Esophagus (tissue), 2 donors: ENCODE data around the gene SLC4A1AP. TPM values are rescaled to one million over a fixed set of nuclear protein-coding genes. Genes with fewer than 3 reads are reported as not detected.

Source experiments
- H3K27ac ChIP-seq, 2 donors: one replicate each; pipeline ENCODE4 v1.5.1; 2013; ENCODE audit warnings: low read depth in 2 of 2, mild to moderate bottlenecking in 2 of 2, inconsistent platforms in 1 of 2, low read length in 1 of 2, moderate library complexity in 1 of 2
- H3K27me3 ChIP-seq, 2 donors: one replicate each; pipeline ENCODE4 v1.6.1; 2013; ENCODE audit warnings: low read length in 2 of 2, control low read depth in 1 of 2, mild to moderate bottlenecking in 1 of 2; ENCODE audit not compliant: insufficient read depth in 2 of 2, control insufficient read depth in 1 of 2
- H3K36me3 ChIP-seq, 2 donors: one replicate each; pipeline ENCODE4 v1.6.1; 2013; ENCODE audit warnings: low read length in 1 of 2; ENCODE audit not compliant: control insufficient read depth in 2 of 2, insufficient read depth in 2 of 2
- H3K4me1 ChIP-seq, 2 donors: one replicate each; pipeline ENCODE4 v1.6.1; 2013; ENCODE audit warnings: low read length in 1 of 2; ENCODE audit not compliant: control insufficient read depth in 2 of 2, insufficient read depth in 2 of 2
- H3K4me3 ChIP-seq, 2 donors: one replicate each; pipeline ENCODE4 v1.5.1; 2013; ENCODE audit warnings: low read length in 2 of 2, mild to moderate bottlenecking in 2 of 2, low read depth in 1 of 2, moderate library complexity in 1 of 2
- H3K9me3 ChIP-seq, 2 donors: one replicate each; pipeline ENCODE4 v1.6.1; 2013; ENCODE audit warnings: mild to moderate bottlenecking in 2 of 2, low read depth in 1 of 2, low read length in 1 of 2, moderate library complexity in 1 of 2; ENCODE audit not compliant: control insufficient read depth in 2 of 2, insufficient read depth in 1 of 2
- WGBS, 2 donors: extraction: QIAGEN DNeasy Blood & Tissue Kit; methylation state at CpG; one replicate each; pipeline ENCODE4 v1.1.7; 2013; 5-methylcytosine and 5-hydroxymethylcytosine counted together
- polyA plus RNA-seq, 2 donors: library from polyadenylated mRNA; stranded (reverse); fragments of 200-250 nt; gene quantifications; one replicate each; pipeline ENCODE4 v1.2.3, GENCODE V29; 2013
- donor health status: healthy with polysubstance abuse.
- donor health status: Bipolar disorder and iron deficiency.

SLC4A1AP gene
- polyA plus RNA-seq, 2 donors: 10.0 to 15.1 TPM

DNA sequence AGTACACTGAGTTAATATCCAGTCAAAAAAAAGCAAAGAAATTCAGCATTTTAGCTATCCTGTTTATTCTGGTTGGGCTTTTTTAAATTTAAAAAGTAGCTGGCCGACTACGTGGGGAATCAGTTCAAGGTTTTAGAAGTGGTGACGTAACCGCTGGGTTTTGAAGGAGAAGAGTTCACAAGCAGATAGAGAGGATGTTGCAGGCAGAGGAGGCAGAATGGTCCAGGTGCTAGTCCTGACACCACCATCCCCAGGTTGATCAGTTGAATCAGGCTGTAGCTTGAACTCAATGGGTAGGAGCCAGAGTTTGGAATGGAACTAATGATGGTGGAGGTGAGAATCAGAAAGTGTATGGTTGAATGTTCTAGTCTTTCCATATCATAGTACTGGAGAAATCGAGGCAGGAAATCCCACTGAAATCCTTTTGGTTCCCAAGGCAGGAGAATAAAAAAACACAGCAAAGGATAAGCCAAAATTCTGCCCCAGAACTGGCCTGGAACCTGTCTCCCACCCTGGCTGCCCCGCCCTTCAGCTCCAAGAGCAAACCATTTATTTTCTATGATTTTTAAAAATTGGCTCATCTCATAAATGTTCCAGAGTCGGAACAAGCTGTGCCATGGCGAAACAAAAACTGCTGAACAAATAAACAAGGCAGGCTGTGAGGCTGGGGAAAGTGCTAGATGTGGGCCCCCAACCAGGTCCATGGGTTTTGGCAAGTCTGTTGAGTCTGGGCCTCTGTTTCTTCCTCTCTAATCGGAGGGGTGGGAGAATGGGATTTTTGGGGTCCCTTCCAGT, 44.0 kb downstream of the SLC4A1AP start:
- H3K27ac ChIP-seq: peak overlapping the region; percentile 24 to 35
- 78 to 84% methylated on average over 9 of the region's 9 CpGs for WGBS, 2 donors
- no peaks in the 10 kb centered on the region for H3K27me3 ChIP-seq
- H3K36me3 ChIP-seq: no peaks in the 10 kb centered on the region
- H3K4me3 ChIP-seq: no peak overlapping the region
- H3K9me3 ChIP-seq: no peaks in the 10 kb centered on the region
- H3K4me1 ChIP-seq: peaks cover 2 to 4% of the 10 kb centered on the region in 2 donors

- peak overlapping the region in 1 of 2 donors; percentile 35 for H3K27ac ChIP-seq
- H3K36me3 ChIP-seq: no peaks in the 10 kb centered on the region
Measured at GRCh38 chr2:27708257-27708654, 44.6 kb downstream of the SLC4A1AP start.

GRCh38 chr2:27708666-27709065, 45.0 kb downstream of the SLC4A1AP start:
- Histone ChIP-seq H3K4me3 (no peak overlapping the region), H3K27me3 (no peaks in the 10 kb centered on the region), H3K36me3 (no peaks in the 10 kb centered on the region), H3K9me3 (no peaks in the 10 kb centered on the region), H3K27ac (peak overlapping the region in 1 of 2 donors; percentile 35), H3K4me1 (peaks cover 2 to 4% of the 10 kb centered on the region in 2 donors)
- 62 to 68% methylated on average over 3 of the region's 3 CpGs for WGBS, 2 donors

More at GRCh38 chr2:27708257-27708654, 44.6 kb downstream of the SLC4A1AP start:
- 90 to 91% methylated on average over 7 of the region's 7 CpGs for WGBS, 2 donors
- peaks cover 2 to 4% of the 10 kb centered on the region in 2 donors for H3K4me1 ChIP-seq
- H3K9me3 ChIP-seq: no peaks in the 10 kb centered on the region
- H3K27me3 ChIP-seq: no peaks in the 10 kb centered on the region
- H3K4me3 ChIP-seq: no peak overlapping the region

- no peaks in the 10 kb centered on the region for H3K36me3 ChIP-seq
- no peak overlapping the region for H3K4me3 ChIP-seq
- H3K9me3 ChIP-seq: no peaks in the 10 kb centered on the region
- no peaks in the 10 kb centered on the region for H3K27me3 ChIP-seq
- 55 to 65% methylated on average over 2 of the region's 2 CpGs for WGBS, 2 donors
- H3K27ac ChIP-seq: no peak overlapping the region
- H3K4me1 ChIP-seq: peaks cover 2 to 4% of the 10 kb centered on the region in 2 donors
Measured at GRCh38 chr2:27709326-27709725, 45.6 kb downstream of the SLC4A1AP start.

DNA sequence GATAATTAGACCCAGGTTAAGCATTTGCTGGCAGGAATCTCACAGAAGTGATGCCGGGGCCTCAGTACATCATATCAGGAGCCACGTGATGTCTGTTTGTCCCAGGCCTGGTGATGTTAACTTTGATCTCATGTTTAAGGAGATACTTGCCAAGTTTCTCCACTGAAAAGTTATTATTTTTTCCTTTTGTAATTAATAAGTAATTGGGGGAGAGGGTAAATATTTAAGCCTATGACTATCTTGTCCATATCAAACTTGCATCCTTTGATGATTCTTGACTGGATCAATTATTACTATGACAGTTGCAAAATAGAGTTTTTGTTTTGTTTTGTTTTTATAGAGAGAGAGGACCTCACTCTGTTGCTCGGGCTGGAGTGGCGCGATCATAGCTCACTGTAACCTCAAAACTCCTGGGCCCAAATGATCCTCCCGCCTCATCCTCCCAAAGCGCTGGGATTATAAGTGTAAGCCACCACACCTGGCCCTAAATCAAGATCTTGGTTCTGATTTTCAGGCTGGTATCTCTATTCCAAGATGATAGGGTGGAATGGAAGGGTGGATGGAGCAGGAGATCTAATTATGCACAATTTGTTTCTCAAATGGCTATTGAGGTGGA, 46.4 kb downstream of the SLC4A1AP start:
- Histone ChIP-seq H3K4me1 (peaks cover 2 to 4% of the 10 kb centered on the region in 2 donors), H3K27ac (no peak overlapping the region), H3K9me3 (no peaks in the 10 kb centered on the region), H3K27me3 (no peaks in the 10 kb centered on the region), H3K4me3 (no peak overlapping the region), H3K36me3 (no peaks in the 10 kb centered on the region)
- 92% methylated on average over 7 of the region's 7 CpGs for WGBS, 2 donors

DNA sequence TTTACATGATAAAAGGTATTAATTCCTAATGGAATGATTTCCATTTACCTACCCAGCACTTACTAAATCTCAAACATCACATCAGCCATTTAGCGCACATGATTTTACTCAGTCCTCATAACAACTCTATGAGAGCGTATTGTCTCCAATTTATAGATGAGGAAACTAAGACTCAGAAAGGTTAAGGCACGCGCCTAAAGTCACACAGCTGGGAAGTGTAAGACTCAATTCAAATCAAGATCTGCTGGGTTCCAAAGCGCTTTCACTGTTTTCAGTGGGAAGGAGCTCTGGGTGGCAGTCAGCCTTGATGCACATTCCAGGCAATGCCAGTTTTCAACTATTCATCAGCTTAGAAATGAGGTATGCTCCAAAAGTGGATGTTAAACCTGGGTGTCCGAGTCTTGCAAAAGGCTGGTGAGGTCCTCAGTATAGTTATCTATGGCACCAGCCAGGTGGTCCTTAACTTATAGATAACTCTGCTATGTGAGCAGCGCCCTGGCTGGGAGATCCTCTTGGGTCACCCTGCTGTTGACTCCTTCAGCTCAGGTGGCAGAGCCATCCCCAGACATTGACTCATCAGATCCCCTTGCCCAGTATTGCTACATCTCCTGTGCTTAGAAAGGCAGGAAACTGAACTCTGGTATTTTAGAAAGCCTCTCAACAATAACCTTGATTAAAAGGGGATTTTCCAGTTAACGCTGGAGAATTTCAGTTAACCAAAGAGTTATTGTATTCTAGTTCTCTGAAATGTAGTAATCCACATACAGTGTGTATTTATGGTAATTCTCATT, 47.1 kb downstream of the SLC4A1AP start:
- no peaks in the 10 kb centered on the region for H3K27me3 ChIP-seq
- H3K4me3 ChIP-seq: no peak overlapping the region
- H3K9me3 ChIP-seq: no peaks in the 10 kb centered on the region
- H3K36me3 ChIP-seq: no peaks in the 10 kb centered on the region
- peaks cover 2 to 4% of the 10 kb centered on the region in 2 donors for H3K4me1 ChIP-seq
- H3K27ac ChIP-seq: no peak overlapping the region
- 86 to 90% methylated on average over 8 of the region's 8 CpGs for WGBS, 2 donors

- WGBS, 2 donors: 55 to 65% methylated on average over 5 of the region's 5 CpGs
- Histone ChIP-seq H3K27me3 (no peaks in the 10 kb centered on the region), H3K36me3 (no peaks in the 10 kb centered on the region), H3K4me1 (peaks cover 2% of the 10 kb centered on the region in 2 donors), H3K4me3 (no peak overlapping the region), H3K9me3 (no peaks in the 10 kb centered on the region), H3K27ac (no peak overlapping the region)
Measured at GRCh38 chr2:27711804-27712203, 48.1 kb downstream of the SLC4A1AP start.

DNA sequence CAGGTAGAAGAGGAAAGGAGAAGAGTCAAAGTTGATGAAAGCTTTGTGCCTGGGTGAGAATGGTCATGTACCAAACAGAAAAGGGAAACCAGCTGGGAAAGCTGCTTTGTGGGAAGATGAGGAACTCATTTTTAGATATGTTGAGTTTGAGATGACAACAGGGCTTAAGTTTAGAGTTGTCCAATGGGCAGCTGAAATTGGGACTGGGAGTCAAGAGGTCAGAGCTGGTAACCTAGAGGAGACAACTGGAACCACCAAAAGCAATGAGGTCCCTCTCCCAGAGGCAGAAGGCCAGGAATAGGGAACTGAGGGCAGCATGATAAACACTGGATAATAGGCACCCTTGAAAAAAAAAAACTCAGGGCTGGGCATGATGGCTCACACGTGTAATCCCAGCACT, 48.8 kb downstream of the SLC4A1AP start:
- H3K27me3 ChIP-seq: no peaks in the 10 kb centered on the region
- peaks cover 0 to 2% of the 10 kb centered on the region in 2 donors for H3K4me1 ChIP-seq
- H3K36me3 ChIP-seq: no peaks in the 10 kb centered on the region
- H3K9me3 ChIP-seq: no peaks in the 10 kb centered on the region
- H3K4me3 ChIP-seq: no peak overlapping the region
- no peak overlapping the region for H3K27ac ChIP-seq
- 75 to 87% methylated on average over 1 of the region's 1 CpG for WGBS, 2 donors

DNA sequence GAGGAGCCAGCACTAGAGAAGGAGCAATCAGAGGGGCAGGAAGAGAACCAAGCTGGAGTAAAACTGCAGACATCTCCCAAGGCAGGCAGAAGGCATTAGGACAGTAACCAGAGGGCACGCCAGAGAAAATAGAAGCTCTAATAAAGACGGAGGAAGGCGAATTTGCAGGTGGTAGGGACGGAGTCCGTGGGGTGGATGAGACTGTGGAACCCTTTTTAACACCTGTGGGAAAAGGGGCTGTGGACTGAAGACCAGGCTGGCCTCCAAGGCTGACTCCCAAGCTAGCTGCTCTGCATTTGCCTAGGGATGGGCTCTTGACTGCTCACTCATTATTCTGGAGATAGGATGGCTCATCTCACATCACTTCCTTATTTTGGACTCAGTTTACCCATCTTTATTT, 49.5 kb downstream of the SLC4A1AP start:
- H3K27ac ChIP-seq: no peak overlapping the region
- H3K9me3 ChIP-seq: no peaks in the 10 kb centered on the region
- no peak overlapping the region for H3K4me3 ChIP-seq
- 94 to 97% methylated on average over 5 of the region's 5 CpGs for WGBS, 2 donors
- no peaks in the 10 kb centered on the region for H3K36me3 ChIP-seq
- no peaks in the 10 kb centered on the region for H3K27me3 ChIP-seq
- peaks cover 0 to 2% of the 10 kb centered on the region in 2 donors for H3K4me1 ChIP-seq
